ENCODE results near the gene ARHGAP6.

The ARHGAP6 gene

DNA sequence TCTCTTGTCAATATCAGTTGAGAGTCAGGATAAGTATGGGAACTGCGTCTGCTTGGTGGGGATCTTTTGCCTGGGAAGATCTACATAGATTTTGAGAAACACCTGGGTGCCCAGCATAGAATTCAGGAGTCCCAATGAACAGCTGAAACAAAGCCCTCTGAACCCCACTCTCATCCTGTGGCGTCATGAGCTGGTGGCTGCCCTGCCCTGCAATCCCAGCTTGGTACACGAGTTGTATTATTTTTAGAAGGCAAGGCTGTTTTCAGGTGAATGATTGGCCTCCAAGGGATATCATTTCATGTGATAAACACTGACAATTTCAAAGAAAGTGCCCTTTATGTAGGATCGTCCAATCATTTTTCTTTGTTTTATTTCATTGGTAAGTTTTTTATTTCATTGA, 493.8 kb downstream of the ARHGAP6 start:
- no peaks in the 10 kb centered on the region for H3K36me3 ChIP-seq (ENCODE audit: control insufficient read depth, insufficient read depth, low read length)
- H3K9me3 ChIP-seq (ENCODE audit: control insufficient read depth, insufficient read depth, low read depth, low read length) = no peaks in the 10 kb centered on the region
- no peak overlapping the region for H3K27ac ChIP-seq (ENCODE audit: low read depth, low read length)
- H3K27me3 ChIP-seq (ENCODE audit: control insufficient read depth, insufficient read depth, low read length) = no peaks in the 10 kb centered on the region; the same call in 1 of the 2 replicates
- H3K4me3 ChIP-seq (ENCODE audit: low read depth, low read length) = no peak overlapping the region
- no peaks in the 10 kb centered on the region for H3K4me1 ChIP-seq (ENCODE audit: control insufficient read depth, insufficient read depth, low read length)
- no peak overlapping the region for H3K9ac ChIP-seq (ENCODE audit: low read length)

GRCh38 chrX:11164433-11164832, 501.3 kb downstream of the ARHGAP6 start:
- peaks cover 11% of the 10 kb centered on the region for H3K4me1 ChIP-seq (ENCODE audit: control insufficient read depth, insufficient read depth, low read length)
- no peak overlapping the region for H3K9ac ChIP-seq (ENCODE audit: low read length)
- no peaks in the 10 kb centered on the region for H3K36me3 ChIP-seq (ENCODE audit: control insufficient read depth, insufficient read depth, low read length)
- no peaks in the 10 kb centered on the region for H3K9me3 ChIP-seq (ENCODE audit: control insufficient read depth, insufficient read depth, low read depth, low read length)
- no peak overlapping the region for H3K27ac ChIP-seq (ENCODE audit: low read depth, low read length)
- H3K27me3 ChIP-seq (ENCODE audit: control insufficient read depth, insufficient read depth, low read length) = peaks cover 4% of the 10 kb centered on the region; the same call in 1 of the 2 replicates
- no peak overlapping the region for H3K4me3 ChIP-seq (ENCODE audit: low read depth, low read length)

DNA sequence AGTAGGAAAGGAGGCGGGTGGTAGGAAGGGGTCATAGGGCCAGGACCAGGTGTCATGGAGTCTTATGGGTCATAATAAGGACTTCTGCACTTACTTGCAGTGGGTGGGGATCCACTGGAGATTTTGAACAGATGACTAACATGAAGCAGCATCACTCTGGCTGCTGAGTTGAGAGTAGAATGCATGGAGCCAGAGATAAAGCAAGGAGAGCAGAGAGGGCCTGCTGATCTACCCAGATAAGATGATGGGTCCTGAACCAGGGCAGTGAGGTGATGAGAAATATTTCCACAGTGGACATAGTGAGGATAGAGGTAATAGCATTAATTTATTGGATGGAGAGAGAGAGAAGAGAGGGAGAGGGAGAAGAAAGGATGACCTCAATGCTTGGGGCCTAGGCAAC, 506.6 kb downstream of the ARHGAP6 start:
- Histone ChIP-seq H3K9me3 (ENCODE audit: control insufficient read depth, insufficient read depth, low read depth, low read length) (no peaks in the 10 kb centered on the region), H3K4me1 (ENCODE audit: control insufficient read depth, insufficient read depth, low read length) (no peaks in the 10 kb centered on the region), H3K27me3 (ENCODE audit: control insufficient read depth, insufficient read depth, low read length) (peaks cover 4% of the 10 kb centered on the region; the same call in 1 of the 2 replicates), H3K4me3 (ENCODE audit: low read depth, low read length) (no peak overlapping the region), H3K27ac (ENCODE audit: low read depth, low read length) (no peak overlapping the region), H3K9ac (ENCODE audit: low read length) (no peak overlapping the region), H3K36me3 (ENCODE audit: control insufficient read depth, insufficient read depth, low read length) (no peaks in the 10 kb centered on the region)

GRCh38 chrX:11151799-11152559, 513.7 kb downstream of the ARHGAP6 start:
- H3K36me3 ChIP-seq (ENCODE audit: control insufficient read depth, insufficient read depth, low read length) = no peaks in the 10 kb centered on the region
- H3K27me3 ChIP-seq (ENCODE audit: control insufficient read depth, insufficient read depth, low read length) = no peaks in the 10 kb centered on the region; the same call in 1 of the 2 replicates
- H3K9ac ChIP-seq (ENCODE audit: low read length) = no peak overlapping the region
- H3K4me1 ChIP-seq (ENCODE audit: control insufficient read depth, insufficient read depth, low read length) = 0 out of 2 replicates have a peak, but pooled peaks cover 6% of the 10 kb centered on the region
- no peaks in the 10 kb centered on the region for H3K9me3 ChIP-seq (ENCODE audit: control insufficient read depth, insufficient read depth, low read depth, low read length)
- no peak overlapping the region for H3K4me3 ChIP-seq (ENCODE audit: low read depth, low read length)
- no peak overlapping the region for H3K27ac ChIP-seq (ENCODE audit: low read depth, low read length)

DNA sequence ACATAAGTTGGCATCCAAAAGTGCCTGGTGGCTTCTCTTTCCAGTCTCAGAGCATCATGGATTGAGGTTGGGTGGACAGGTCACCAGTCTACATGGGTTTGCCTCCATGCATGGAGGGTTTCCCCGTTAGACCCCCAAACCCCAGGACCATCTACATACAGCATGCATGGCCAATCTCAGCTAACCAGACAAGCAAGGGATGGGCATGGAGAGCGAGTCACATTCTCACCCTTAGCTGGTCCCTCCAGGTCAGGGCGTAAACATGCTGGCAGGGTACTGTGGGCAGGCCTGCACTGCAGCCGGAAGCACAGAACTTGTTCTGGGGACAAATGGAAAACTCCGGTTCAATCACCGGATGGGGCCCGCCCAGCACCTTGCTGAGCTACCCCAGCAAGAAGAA, 517.3 kb downstream of the ARHGAP6 start:
- Histone ChIP-seq H3K36me3 (ENCODE audit: control insufficient read depth, insufficient read depth, low read length) (no peaks in the 10 kb centered on the region), H3K9me3 (ENCODE audit: control insufficient read depth, insufficient read depth, low read depth, low read length) (no peaks in the 10 kb centered on the region), H3K27me3 (ENCODE audit: control insufficient read depth, insufficient read depth, low read length) (no peaks in the 10 kb centered on the region; the same call in 1 of the 2 replicates), H3K27ac (ENCODE audit: low read depth, low read length) (no peak overlapping the region), H3K9ac (ENCODE audit: low read length) (no peak overlapping the region), H3K4me1 (ENCODE audit: control insufficient read depth, insufficient read depth, low read length) (0 out of 2 replicates have a peak, but pooled peaks cover 6% of the 10 kb centered on the region), H3K4me3 (ENCODE audit: low read depth, low read length) (no peak overlapping the region)

DNA sequence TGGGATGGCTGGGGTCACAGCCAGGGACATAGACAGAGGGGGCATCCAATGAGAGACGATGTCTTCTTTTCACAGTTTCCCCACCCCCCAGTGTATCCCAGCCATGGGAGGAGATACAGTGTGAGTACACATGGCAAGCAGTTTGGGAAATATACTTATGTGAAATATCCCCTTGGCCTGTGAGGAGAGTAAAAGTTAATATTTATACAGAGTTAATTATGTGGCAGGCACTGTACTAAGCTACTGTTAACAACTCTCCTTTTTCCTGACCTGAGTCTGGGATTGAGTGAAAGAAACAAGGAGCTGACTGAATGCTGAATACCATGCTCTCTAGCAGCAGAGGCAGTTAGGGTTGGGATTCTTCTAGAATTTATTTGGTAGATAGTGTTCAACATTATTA, 519.3 kb downstream of the ARHGAP6 start:
- no peak overlapping the region for H3K4me3 ChIP-seq (ENCODE audit: low read depth, low read length)

DNA sequence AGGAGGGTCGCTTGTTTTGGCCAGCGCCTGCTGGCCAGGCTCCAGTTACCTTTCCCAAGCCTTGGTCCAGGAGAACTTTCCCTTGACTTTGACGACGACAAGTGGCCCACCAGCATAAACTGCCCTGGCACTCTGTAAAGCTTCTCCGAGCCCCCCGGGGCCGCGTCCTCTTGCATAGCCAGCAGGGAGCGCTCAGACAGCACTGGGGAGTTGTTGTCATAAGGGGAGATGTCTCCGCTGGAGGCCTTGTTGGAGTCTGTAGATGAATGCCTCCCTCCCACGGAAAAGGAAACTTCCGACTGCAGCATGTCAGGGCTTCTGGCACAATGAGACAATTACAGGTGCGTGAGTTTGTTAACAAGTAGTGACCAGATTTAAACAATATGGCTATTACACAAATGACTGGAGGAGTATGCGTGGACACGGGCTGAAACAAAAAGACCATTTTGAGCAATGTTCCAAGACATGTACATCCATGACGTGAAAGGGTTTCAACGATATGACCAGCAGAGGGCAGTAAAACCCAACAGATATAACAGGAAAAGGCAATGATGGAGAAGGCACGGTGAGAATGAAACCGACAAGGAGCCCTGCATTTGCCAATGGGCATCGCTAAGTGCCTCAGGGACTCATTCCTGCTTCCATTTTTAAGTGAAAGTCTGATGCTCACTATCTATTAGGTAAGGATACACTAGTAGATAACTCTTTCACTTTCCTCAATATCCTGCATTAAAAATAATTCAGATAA, 521.6 kb downstream of the ARHGAP6 start:
- Histone ChIP-seq H3K27me3 (ENCODE audit: control insufficient read depth, insufficient read depth, low read length) (no peaks in the 10 kb centered on the region; the same call in 1 of the 2 replicates), H3K4me3 (ENCODE audit: low read depth, low read length) (peak overlapping the region; percentile 42), H3K9ac (ENCODE audit: low read length) (no peak overlapping the region), H3K27ac (ENCODE audit: low read depth, low read length) (no peak overlapping the region), H3K36me3 (ENCODE audit: control insufficient read depth, insufficient read depth, low read length) (no peaks in the 10 kb centered on the region), H3K4me1 (ENCODE audit: control insufficient read depth, insufficient read depth, low read length) (no peaks in the 10 kb centered on the region), H3K9me3 (ENCODE audit: control insufficient read depth, insufficient read depth, low read depth, low read length) (no peaks in the 10 kb centered on the region)

More for the DNA sequence above, 519.3 kb downstream of the ARHGAP6 start:
- Histone ChIP-seq H3K9me3 (ENCODE audit: control insufficient read depth, insufficient read depth, low read depth, low read length) (no peaks in the 10 kb centered on the region), H3K36me3 (ENCODE audit: control insufficient read depth, insufficient read depth, low read length) (no peaks in the 10 kb centered on the region), H3K27ac (ENCODE audit: low read depth, low read length) (no peak overlapping the region), H3K4me1 (ENCODE audit: control insufficient read depth, insufficient read depth, low read length) (0 out of 2 replicates have a peak, but pooled peaks cover 3% of the 10 kb centered on the region), H3K27me3 (ENCODE audit: control insufficient read depth, insufficient read depth, low read length) (no peaks in the 10 kb centered on the region; the same call in 1 of the 2 replicates), H3K9ac (ENCODE audit: low read length) (no peak overlapping the region)

- Histone ChIP-seq H3K9me3 (ENCODE audit: control insufficient read depth, insufficient read depth, low read depth, low read length) (no peaks in the 10 kb centered on the region), H3K4me1 (ENCODE audit: control insufficient read depth, insufficient read depth, low read length) (no peaks in the 10 kb centered on the region), H3K4me3 (ENCODE audit: low read depth, low read length) (no peak overlapping the region), H3K27ac (ENCODE audit: low read depth, low read length) (no peak overlapping the region), H3K27me3 (ENCODE audit: control insufficient read depth, insufficient read depth, low read length) (no peaks in the 10 kb centered on the region), H3K36me3 (ENCODE audit: control insufficient read depth, insufficient read depth, low read length) (no peaks in the 10 kb centered on the region), H3K9ac (ENCODE audit: low read length) (no peak overlapping the region)
Observed at GRCh38 chrX:11138498-11139390, 527.0 kb downstream of the ARHGAP6 start.

DNA sequence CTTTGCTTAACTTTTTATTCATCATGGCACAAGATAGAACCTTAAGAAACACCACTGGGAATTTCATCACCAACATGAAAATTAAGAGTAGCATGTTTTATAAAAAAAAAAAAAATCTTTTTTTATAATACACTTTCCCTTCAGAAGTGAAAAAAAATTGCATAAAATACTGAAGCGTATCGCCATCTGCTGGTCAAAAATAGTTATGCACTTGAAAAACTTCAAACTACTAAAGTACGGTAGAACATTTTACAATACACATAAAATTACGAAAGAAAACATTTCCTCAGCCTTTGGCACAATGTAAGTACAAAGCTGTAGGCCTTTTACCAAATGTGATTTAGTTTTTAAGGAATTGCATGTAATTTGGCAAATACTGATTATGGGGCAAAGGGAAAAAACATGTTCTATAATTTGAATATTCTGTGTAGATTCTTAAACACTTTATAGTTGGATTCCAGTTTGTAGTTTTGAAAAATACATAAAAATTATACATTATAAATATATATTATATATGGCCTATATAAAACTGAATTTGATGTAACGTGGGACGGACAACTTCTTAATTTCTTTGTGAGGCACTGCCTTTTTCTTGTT, 528.1 kb downstream of the ARHGAP6 start:
- Histone ChIP-seq H3K27me3 (ENCODE audit: control insufficient read depth, insufficient read depth, low read length) (no peaks in the 10 kb centered on the region; the same call in 1 of the 2 replicates), H3K9ac (ENCODE audit: low read length) (no peak overlapping the region), H3K9me3 (ENCODE audit: control insufficient read depth, insufficient read depth, low read depth, low read length) (no peaks in the 10 kb centered on the region), H3K36me3 (ENCODE audit: control insufficient read depth, insufficient read depth, low read length) (no peaks in the 10 kb centered on the region), H3K27ac (ENCODE audit: low read depth, low read length) (no peak overlapping the region), H3K4me3 (ENCODE audit: low read depth, low read length) (no peak overlapping the region), H3K4me1 (ENCODE audit: control insufficient read depth, insufficient read depth, low read length) (no peaks in the 10 kb centered on the region)

GRCh38 chrX:11135564-11136185, 530.0 kb downstream of the ARHGAP6 start:
- H3K9ac ChIP-seq (ENCODE audit: low read length) = no peak overlapping the region
- no peaks in the 10 kb centered on the region for H3K36me3 ChIP-seq (ENCODE audit: control insufficient read depth, insufficient read depth, low read length)
- no peak overlapping the region for H3K4me3 ChIP-seq (ENCODE audit: low read depth, low read length)

More at GRCh38 chrX:11135564-11136185, 530.0 kb downstream of the ARHGAP6 start:
- Histone ChIP-seq H3K27ac (ENCODE audit: low read depth, low read length) (no peak overlapping the region), H3K9me3 (ENCODE audit: control insufficient read depth, insufficient read depth, low read depth, low read length) (no peaks in the 10 kb centered on the region), H3K27me3 (ENCODE audit: control insufficient read depth, insufficient read depth, low read length) (no peaks in the 10 kb centered on the region; the same call in 1 of the 2 replicates), H3K4me1 (ENCODE audit: control insufficient read depth, insufficient read depth, low read length) (no peaks in the 10 kb centered on the region)
